HepG2 (cell line): Measurements from ENCODE around the gene DOP1B. TPM values are rescaled to one million over a fixed set of nuclear protein-coding genes. Genes with fewer than 3 reads are reported as not detected.

ENCODE experiments used
- ATAC-seq: fragments of 200-7000 bp; cut with Tn5 transposase; 3 replicates; pipeline ENCODE4 v1.9.1; 2020; ENCODE audit warnings: mild to moderate bottlenecking, moderate library complexity
- BruUV-seq: library from RNA; stranded (reverse); fragments of 400-500 nt; replicated peaks from 2 replicates; lab custom pipeline; 2021; lab: Mats Ljungman, UMichigan
- CTCF ChIA-PET: fragments of 300-600 bp; formaldehyde crosslinking; extraction: SDS; loops from one replicate; lab custom pipeline; 2021; ENCODE audit warnings: low total read pairs, inconsistent platforms, low intra/inter-chr PET ratio; lab: Yijun Ruan, JAX
- POLR2A ChIA-PET: fragments of 350-600 bp; sonication (Branson Sonifier 250); formaldehyde crosslinking; loops from one replicate; lab custom pipeline; 2020; ENCODE audit warnings: antibody characterized with exemption, inconsistent platforms; lab: Yijun Ruan, JAX
- DNase-seq: peaks from one replicate; pipeline ENCODE4 v3.0.0-alpha.2; 2015; ENCODE audit warnings: low spot score
- FAIRE-seq: peaks from 3 replicates; lab custom pipeline; 2011; peaks lifted over from hg19 to GRCh38; lab: Jason Lieb, UNC
- H2AFZ ChIP-seq: one replicate; pipeline ENCODE4 v1.6.1; 2011; ENCODE audit warnings: low read length, inconsistent platforms
- H3K27ac ChIP-seq: fragments of 300-600 bp; 3 replicates; pipeline ENCODE4 v1.8.0; 2011; ENCODE audit warnings: mixed run types, mild to moderate bottlenecking, mixed read lengths, low read length, inconsistent platforms; ENCODE audit not compliant: insufficient read depth; ENCODE audit errors: extremely low read length
- H3K27me3 ChIP-seq, 2 experiments: fragments of 200-600 bp in 1 of 2; 2 replicates in 1 of 2; 3 replicates in 1 of 2; pipeline versions ENCODE4 v1.6.0 to v1.8.0; 2011; ENCODE audit warnings: low read length in 2 of 2, mild to moderate bottlenecking in 2 of 2, moderate library complexity in 2 of 2, inconsistent platforms in 1 of 2; ENCODE audit not compliant: insufficient read depth in 2 of 2, control insufficient read depth in 1 of 2
- H3K36me3 ChIP-seq, 2 experiments: fragments of 200-600 bp in 1 of 2; replicated peaks in 1 of 2; 2 replicates in 1 of 2; 3 replicates in 1 of 2; pipeline versions ENCODE4 v1.5.1 to v1.8.0; 2011; ENCODE audit warnings: low read length in 2 of 2, inconsistent platforms in 1 of 2; ENCODE audit not compliant: insufficient read depth in 2 of 2, control insufficient read depth in 1 of 2
- H3K4me1 ChIP-seq: 2 replicates; pipeline ENCODE4 v1.5.1; 2012; ENCODE audit warnings: low read length, inconsistent platforms; ENCODE audit not compliant: insufficient read depth
- H3K4me2 ChIP-seq: 2 replicates; pipeline ENCODE4 v1.6.0; 2011; ENCODE audit warnings: low read depth, low read length, inconsistent platforms
- H3K4me3 ChIP-seq, 3 experiments: fragments of 200-600 bp in 1 of 3; sonication (generic), shearing (Covaris generic) in 1 of 3; replicated peaks in 1 of 3; 2 replicates each; pipeline ENCODE4 v1.5.1; 2011 to 2016; ENCODE audit warnings: low read length in 3 of 3, inconsistent platforms in 2 of 3, low read depth in 2 of 3, mild to moderate bottlenecking in 2 of 3, control low read depth in 1 of 3, mixed read lengths in 1 of 3; ENCODE audit not compliant: insufficient read depth in 1 of 3
- H3K79me2 ChIP-seq: one replicate; pipeline ENCODE4 v1.6.1; 2011; ENCODE audit warnings: low read length, inconsistent platforms; ENCODE audit not compliant: insufficient read depth
- H3K9ac ChIP-seq: 2 replicates; pipeline ENCODE4 v1.6.0; 2011; ENCODE audit warnings: mild to moderate bottlenecking, low read depth, low read length, inconsistent platforms; ENCODE audit not compliant: insufficient read depth
- H3K9me3 ChIP-seq: 2 replicates; pipeline ENCODE4 v1.5.1; 2012; ENCODE audit warnings: mild to moderate bottlenecking, low read length
- H4K20me1 ChIP-seq: 2 replicates; pipeline ENCODE4 v1.6.0; 2011; ENCODE audit warnings: inconsistent platforms, mild to moderate bottlenecking, low read length, moderate library complexity; ENCODE audit not compliant: insufficient read depth
- GABPB1 ChIP-seq: IDR thresholded peaks from 2 replicates; pipeline ENCODE4 v1.6.1; 2016; ENCODE audit warnings: mild to moderate bottlenecking, missing genetic modification reagents, moderate library complexity, missing compliant biosample characterization
- HOXA9 ChIP-seq: sonication (generic); formaldehyde crosslinking; IDR thresholded peaks from 2 replicates; pipeline ENCODE4 v1.8.1; 2022; ENCODE audit warnings: missing genetic modification reagents, mild to moderate bottlenecking, moderate library complexity, borderline replicate concordance
- KLF13 ChIP-seq: sonication (generic); formaldehyde crosslinking; IDR thresholded peaks from 2 replicates; pipeline ENCODE4 v1.4.0; 2020; ENCODE audit warnings: mild to moderate bottlenecking, missing genetic modification reagents
- PRDM10 ChIP-seq: sonication (generic); formaldehyde crosslinking; IDR thresholded peaks from 2 replicates; pipeline ENCODE4 v1.4.0; 2020; ENCODE audit warnings: low read depth, missing genetic modification reagents
- RAD51 ChIP-seq: fragments of 450-650 bp; IDR thresholded peaks from 2 replicates; pipeline ENCODE4 v1.6.1; 2016; ENCODE audit warnings: borderline replicate concordance
- TRIM22 ChIP-seq: fragments of 450-650 bp; IDR thresholded peaks from 2 replicates; pipeline ENCODE4 v1.6.1; 2017
- ZNF460 ChIP-seq: sonication (generic); formaldehyde crosslinking; IDR thresholded peaks from 2 replicates; pipeline ENCODE4 v1.5.1; 2020; ENCODE audit warnings: missing genetic modification reagents, mild to moderate bottlenecking, borderline replicate concordance
- ZNF607 ChIP-seq: sonication (generic); formaldehyde crosslinking; IDR thresholded peaks from 2 replicates; pipeline ENCODE4 v1.5.1; 2020; ENCODE audit warnings: missing genetic modification reagents, mild to moderate bottlenecking, borderline replicate concordance
- ZUFSP ChIP-seq: sonication (generic); formaldehyde crosslinking; IDR thresholded peaks from 2 replicates; pipeline ENCODE4 v1.9.0; 2021; ENCODE audit warnings: missing genetic modification reagents, mild to moderate bottlenecking, borderline replicate concordance
- WGBS: methylation state at CpG from one replicate; pipeline ENCODE4 v1.1.6; 2017; ENCODE audit warnings: low lambda C conversion rate; 5-methylcytosine and 5-hydroxymethylcytosine counted together
- in situ Hi-C: cut with HindIII; loops from 2 replicates; pipeline ENCODE4 v1.10.0; 2017; ENCODE audit warnings: low pct_unique_long_range_greater_than_20kb; ENCODE audit not compliant: extremely low pct_ligation_motif_present
- intact Hi-C: fragments of 100-400 bp; cut with micrococcal nuclease; formaldehyde crosslinking; loops from one replicate; pipeline ENCODE4 v1.10.0; 2022; ENCODE audit not compliant: unreplicated experiment
- polyA plus RNA-seq, 8 experiments: library from polyadenylated mRNA; depleted of rRNA in 3 of 8; stranded (reverse) in 7 of 8; unstranded in 1 of 8; fragments of >200 nt; fragmentation: Illumina TruSeq in 4 of 8; extraction: Trizol in 4 of 8; gene quantifications; 2 replicates each; pipeline versions ENCODE4 v1.2.1 to v1.2.3, GENCODE V29; 2011 to 2016; ENCODE audit warnings: low read depth in 4 of 8, missing spikeins in 1 of 8, mixed read lengths in 1 of 8; ENCODE audit not compliant: insufficient read depth in 1 of 8
- total RNA-seq, 5 experiments: library from RNA; depleted of rRNA; stranded (reverse); fragments of >200 nt; fragmentation: Illumina TruSeq; extraction: Trizol; gene quantifications; 2 replicates each; pipeline ENCODE4 v1.2.3, GENCODE V29; 2016; ENCODE audit warnings: low read depth in 1 of 5

DOP1B gene
- total and polyA plus RNA-seq, 2 of the 13 experiments (the other 11 are each of a cell fraction or from before 2014, with no cell fraction given), result 2.8 to 3.2 TPM

- TF ChIP-seq ZUFSP (CRISPR knock-in tag), result no peak
These were observed 41.4 kb upstream of the DOP1B start (continued) for GRCh38 chr21:36115138-36115730.

GRCh38 chr21:36117286-36117741 is 39.3 kb upstream of the DOP1B start:
- 41% methylated on average over 2 of the region's 2 CpGs for WGBS
- DNase-seq (no peak), ATAC-seq (no peak), FAIRE-seq (no peak)
- ChIA-PET CTCF (no interaction called here), POLR2A (no interaction called here)
- BruUV-seq, result no TSS peak
- H3K79me2 ChIP-seq, result no peaks in the 10 kb centered on the region
- H2AFZ ChIP-seq, result no peak overlapping the region
- no peaks in the 10 kb centered on the region; a peak in 1 of 5 replicates for H3K27me3 ChIP-seq
- H3K4me3 ChIP-seq, result no peak overlapping the region
- in situ Hi-C loops, result no loop called here
- TF ChIP-seq HOXA9 (CRISPR knock-in tag) (no peak), PRDM10 (CRISPR knock-in tag) (no peak), ZNF460 (CRISPR knock-in tag) (no peak), RAD51 (peak; percentile 58; the same call in 1 of the 2 replicates), TRIM22 (no peak), KLF13 (CRISPR knock-in tag) (no peak), ZNF607 (no peak), GABPB1 (CRISPR knock-in tag) (no peak)
- H3K9ac ChIP-seq, result no peak overlapping the region
- H3K9me3 ChIP-seq, result no peaks in the 10 kb centered on the region
- H3K4me2 ChIP-seq, result no peak overlapping the region
- no peak overlapping the region for H3K27ac ChIP-seq
- intact Hi-C loops, result no loop called here
- no peaks in the 10 kb centered on the region for H3K36me3 ChIP-seq
- no peaks in the 10 kb centered on the region for H4K20me1 ChIP-seq
- peaks cover 13% of the 10 kb centered on the region for H3K4me1 ChIP-seq
